GM18909 (cell line): ENCODE measurements around the gene CLTA.
"Not testable (repeated sequence)": the region's sequence is repeated elsewhere in the genome, so short reads cannot be mapped to it uniquely, and the experiment has no call there.

ENCODE experiments used
- ATAC-seq: cut with Tn5 transposase; IDR thresholded peaks from one replicate; pipeline ENCODE4 v1.9.1; 2021; ENCODE audit warnings: mild to moderate bottlenecking; ENCODE audit not compliant: unreplicated experiment, poor library complexity

Gene CLTA

GRCh38 chr9:36221667-36222066 is 30.9 kb downstream of the CLTA start:
- ATAC-seq = no peak

GRCh38 chr9:36222449-36222848 is 31.7 kb downstream of the CLTA start:
- no peak for ATAC-seq

GRCh38 chr9:36237230-36237629 is 46.5 kb downstream of the CLTA start:
- ATAC-seq = no peak

GRCh38 chr9:36239205-36239604 is 48.5 kb downstream of the CLTA start:
- ATAC-seq = not testable (repeated sequence)

- ATAC-seq = not testable (repeated sequence)
Measured at GRCh38 chr9:36239675-36240074, 49.0 kb downstream of the CLTA start.

- ATAC-seq = no peak
Measured at GRCh38 chr9:36245906-36246305, 55.2 kb downstream of the CLTA start.

- ATAC-seq = no peak
Measured at GRCh38 chr9:36247356-36247755, 56.6 kb downstream of the CLTA start.

GRCh38 chr9:36248061-36248460 is 57.3 kb downstream of the CLTA start:
- not testable (repeated sequence) for ATAC-seq

- no peak for ATAC-seq
Measured at GRCh38 chr9:36249189-36249588, 58.5 kb downstream of the CLTA start.

GRCh38 chr9:36250079-36250478 is 59.4 kb downstream of the CLTA start:
- no peak for ATAC-seq

GRCh38 chr9:36251428-36251827 is 60.7 kb downstream of the CLTA start:
- no peak for ATAC-seq

GRCh38 chr9:36258208-36258995 is 67.7 kb downstream of the CLTA start, which contains the start of gene GNE:
TSS of gene GNE (minus strand) at chr9:36258448. CDS start at chr9:36249355, 9,093 bp downstream.
- ATAC-seq = peak; percentile 89

GRCh38 chr9:36258996-36259533 is 68.3 kb downstream of the CLTA start:
- ATAC-seq = no peak
